ENCODE measurements around the gene CNOT3.

- no peak for TF ChIP-seq CTCF (IDR thresholded peaks at IDR 0.05)
- TF ChIP-seq POLR2A (IDR thresholded peaks at IDR 0.05): no peak
Measured at GRCh38 chr19:54173951-54174834, 36.6 kb downstream of the CNOT3 start.
